Tibial artery (tissue), 4 donors: Measurements from ENCODE around the gene SAMD7.

ENCODE experiments used
- DNase-seq, 2 donors: peaks; one replicate each; pipeline ENCODE4 v3.0.0-alpha.2; 2019
- H3K27ac ChIP-seq, 2 donors: fragments of 200-600 bp; sonication (generic) in 1 of 2; 1 replicate in 1 of 2; 2 replicates in 1 of 2; pipeline ENCODE4 v1.5.1; 2018 to 2019; ENCODE audit warnings: mild to moderate bottlenecking in 1 of 2
- H3K27me3 ChIP-seq, 2 donors: fragments of 200-600 bp; sonication (generic) in 1 of 2; one replicate each; pipeline versions ENCODE4 v1.5.1 to v1.6.0; 2016 to 2019
- H3K36me3 ChIP-seq, 3 donors: fragments of 200-600 bp; sonication (generic) in 2 of 3; one replicate each; pipeline ENCODE4 v1.5.1; 2016 to 2019; ENCODE audit warnings: mild to moderate bottlenecking in 2 of 3
- H3K4me1 ChIP-seq, 4 donors: fragments of 200-600 bp; sonication (generic) in 2 of 4; 1 replicate in 3 of 4; 2 replicates in 1 of 4; pipeline ENCODE4 v1.5.1; 2016 to 2019
- H3K4me3 ChIP-seq, 2 donors: fragments of 200-600 bp; sonication (generic) in 1 of 2; 1 replicate in 1 of 2; 2 replicates in 1 of 2; pipeline ENCODE4 v1.5.1; 2018 to 2019; ENCODE audit warnings: mild to moderate bottlenecking in 2 of 2
- H3K9me3 ChIP-seq, 3 donors: fragments of 200-600 bp; sonication (generic) in 1 of 3; one replicate each; pipeline ENCODE4 v1.5.1; 2016 to 2019
- intact Hi-C: fragments of 100-400 bp; cut with DNase I; formaldehyde crosslinking; loops from one replicate; pipeline ENCODE4 v1.15.0; 2023; ENCODE audit warnings: low total_unique reads
- TF ChIP-seq, protein P1 (sequence below), 2 experiments: fragments of 200-600 bp in 1 of 2; fragments of 450-650 bp in 1 of 2; IDR thresholded peaks; one replicate each; pipeline ENCODE4 v1.5.1; 2017 to 2019; ENCODE audit warnings: antibody characterized with exemption in 2 of 2, mild to moderate bottlenecking in 1 of 2, moderate library complexity in 1 of 2

SAMD7 gene

DNA sequence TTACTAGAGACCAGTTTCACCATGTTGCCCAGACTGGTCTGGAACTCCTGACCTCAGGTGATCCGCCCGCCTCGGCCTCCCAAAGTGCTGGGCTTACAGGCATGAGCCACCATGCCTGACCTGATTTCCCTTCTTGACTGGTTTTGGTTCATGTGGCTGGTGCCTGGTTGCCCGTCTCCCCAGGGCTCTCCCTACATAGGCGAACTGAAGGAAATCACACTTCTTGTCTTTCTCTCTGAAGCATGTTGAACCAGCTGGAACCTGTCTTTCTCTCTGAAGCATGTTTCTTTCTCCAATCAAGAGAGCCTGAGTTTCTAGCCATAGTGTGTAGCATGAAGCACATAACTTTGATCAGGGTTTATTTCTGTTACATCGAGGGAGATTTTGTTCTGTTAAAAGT is 16.3 kb upstream of the SAMD7 start:
- TF ChIP-seq, protein P1, sequence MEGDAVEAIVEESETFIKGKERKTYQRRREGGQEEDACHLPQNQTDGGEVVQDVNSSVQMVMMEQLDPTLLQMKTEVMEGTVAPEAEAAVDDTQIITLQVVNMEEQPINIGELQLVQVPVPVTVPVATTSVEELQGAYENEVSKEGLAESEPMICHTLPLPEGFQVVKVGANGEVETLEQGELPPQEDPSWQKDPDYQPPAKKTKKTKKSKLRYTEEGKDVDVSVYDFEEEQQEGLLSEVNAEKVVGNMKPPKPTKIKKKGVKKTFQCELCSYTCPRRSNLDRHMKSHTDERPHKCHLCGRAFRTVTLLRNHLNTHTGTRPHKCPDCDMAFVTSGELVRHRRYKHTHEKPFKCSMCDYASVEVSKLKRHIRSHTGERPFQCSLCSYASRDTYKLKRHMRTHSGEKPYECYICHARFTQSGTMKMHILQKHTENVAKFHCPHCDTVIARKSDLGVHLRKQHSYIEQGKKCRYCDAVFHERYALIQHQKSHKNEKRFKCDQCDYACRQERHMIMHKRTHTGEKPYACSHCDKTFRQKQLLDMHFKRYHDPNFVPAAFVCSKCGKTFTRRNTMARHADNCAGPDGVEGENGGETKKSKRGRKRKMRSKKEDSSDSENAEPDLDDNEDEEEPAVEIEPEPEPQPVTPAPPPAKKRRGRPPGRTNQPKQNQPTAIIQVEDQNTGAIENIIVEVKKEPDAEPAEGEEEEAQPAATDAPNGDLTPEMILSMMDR (IDR thresholded peaks at IDR 0.05): no peak
- no peaks in the 10 kb centered on the region for H3K36me3 ChIP-seq
- DNase-seq: no peak
- no peaks in the 10 kb centered on the region for H3K4me1 ChIP-seq
- H3K9me3 ChIP-seq: no peaks in the 10 kb centered on the region
- no peaks in the 10 kb centered on the region for H3K27me3 ChIP-seq
- no peak overlapping the region for H3K27ac ChIP-seq
- intact Hi-C loops: no loop called here
- H3K4me3 ChIP-seq: no peak overlapping the region

DNA sequence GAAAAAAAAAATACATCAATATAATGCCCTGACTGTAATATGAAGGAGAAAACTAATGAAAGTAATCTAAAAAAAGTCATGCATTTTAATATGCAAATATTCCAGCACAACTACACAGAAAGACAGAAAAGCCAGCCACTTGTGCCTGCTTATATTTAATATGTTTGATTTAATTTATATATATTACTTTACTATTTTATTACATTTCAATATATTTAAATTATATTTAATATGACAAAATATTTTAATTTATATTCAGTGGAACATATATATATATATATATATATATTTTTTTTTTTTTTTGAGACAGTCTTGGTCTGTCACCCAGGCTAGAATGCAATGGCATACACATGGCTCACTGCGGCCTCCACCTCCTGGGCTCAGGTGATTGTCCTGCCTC is 14.1 kb upstream of the SAMD7 start:
- intact Hi-C loops: no loop called here
- no peak for DNase-seq
- Histone ChIP-seq H3K4me3 (no peak overlapping the region), H3K36me3 (no peaks in the 10 kb centered on the region), H3K27ac (no peak overlapping the region), H3K4me1 (no peaks in the 10 kb centered on the region), H3K27me3 (no peaks in the 10 kb centered on the region), H3K9me3 (peaks cover 0 to 14% (median 3%) of the 10 kb centered on the region in 3 donors)
- TF ChIP-seq, protein P1 (IDR thresholded peaks at IDR 0.05): no peak

DNA sequence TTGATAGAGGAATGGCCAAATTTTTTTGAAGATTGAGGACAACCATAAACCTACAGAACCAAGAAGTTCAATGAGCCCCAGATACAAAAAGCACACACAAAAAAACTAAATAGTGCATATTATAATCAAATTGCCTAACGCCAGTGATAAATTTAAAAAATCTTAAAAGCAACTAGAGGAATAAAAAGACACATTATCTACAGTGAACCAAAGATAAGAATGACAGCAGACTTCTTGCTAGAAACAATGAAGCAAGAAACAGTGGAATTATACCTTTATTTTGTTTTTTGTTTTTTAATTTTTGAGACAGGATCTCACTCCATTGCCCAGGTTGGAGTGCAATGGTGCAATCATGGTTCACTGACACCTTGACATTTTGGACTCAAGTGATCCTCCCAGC is 9.9 kb upstream of the SAMD7 start:
- Histone ChIP-seq H3K4me3 (no peak overlapping the region), H3K27me3 (no peaks in the 10 kb centered on the region), H3K27ac (no peak overlapping the region), H3K9me3 (peaks cover 0 to 14% (median 3%) of the 10 kb centered on the region in 3 donors), H3K36me3 (no peaks in the 10 kb centered on the region), H3K4me1 (no peaks in the 10 kb centered on the region)
- TF ChIP-seq, protein P1 (IDR thresholded peaks at IDR 0.05): no peak
- DNase-seq: no peak
- intact Hi-C loops: no loop called here

DNA sequence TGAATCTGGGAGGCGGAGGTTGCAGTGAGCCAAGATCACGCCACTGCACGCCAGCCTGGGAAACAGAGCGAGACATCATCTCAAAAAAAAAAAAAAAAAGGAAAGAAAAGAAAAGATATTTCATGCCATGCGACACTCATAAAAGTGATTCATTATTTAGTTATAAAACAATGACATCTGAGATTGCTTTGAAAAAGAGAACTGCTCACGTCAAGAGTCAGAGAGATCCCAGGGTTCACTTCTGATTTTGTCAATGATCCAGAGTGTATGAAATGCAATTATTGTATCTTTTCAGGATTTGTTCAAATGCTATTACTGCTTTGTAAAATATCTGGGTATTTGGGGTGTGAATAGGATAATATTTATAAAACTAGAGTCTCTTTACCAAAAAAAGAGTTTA is 6.0 kb upstream of the SAMD7 start:
- TF ChIP-seq, protein P1 (IDR thresholded peaks at IDR 0.05): no peak
- H3K4me1 ChIP-seq: no peaks in the 10 kb centered on the region
- intact Hi-C loops: no loop called here
- no peak for DNase-seq
- H3K9me3 ChIP-seq: peaks cover 0 to 14% (median 3%) of the 10 kb centered on the region in 3 donors
- no peak overlapping the region for H3K4me3 ChIP-seq
- H3K27me3 ChIP-seq: no peaks in the 10 kb centered on the region
- no peak overlapping the region for H3K27ac ChIP-seq
- no peaks in the 10 kb centered on the region for H3K36me3 ChIP-seq

DNA sequence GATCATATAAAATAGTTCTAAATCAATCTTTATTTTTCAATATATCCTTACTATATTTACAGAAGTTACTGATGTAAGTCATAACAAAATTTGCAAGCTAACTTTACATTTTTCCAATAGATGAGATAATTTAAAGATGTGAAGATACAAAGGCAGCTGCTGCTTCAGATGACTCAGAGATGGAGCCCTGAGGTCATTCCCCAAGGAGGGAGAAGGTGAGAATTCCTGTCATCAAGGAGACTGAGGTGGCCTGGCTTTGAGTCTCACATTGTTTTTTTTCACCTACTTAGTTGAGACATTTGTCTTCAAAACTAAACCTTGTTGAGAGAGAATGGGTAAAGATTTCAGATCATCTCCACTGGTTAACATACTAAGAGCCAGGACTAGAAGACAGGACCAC is 3.9 kb upstream of the SAMD7 start:
- no peak overlapping the region for H3K4me3 ChIP-seq
- TF ChIP-seq, protein P1 (IDR thresholded peaks at IDR 0.05): no peak
- H3K27ac ChIP-seq: no peak overlapping the region
- no peaks in the 10 kb centered on the region for H3K36me3 ChIP-seq
- no peaks in the 10 kb centered on the region for H3K4me1 ChIP-seq
- H3K27me3 ChIP-seq: no peaks in the 10 kb centered on the region
- no peak for DNase-seq
- intact Hi-C loops: no loop called here
- no peaks in the 10 kb centered on the region for H3K9me3 ChIP-seq

DNA sequence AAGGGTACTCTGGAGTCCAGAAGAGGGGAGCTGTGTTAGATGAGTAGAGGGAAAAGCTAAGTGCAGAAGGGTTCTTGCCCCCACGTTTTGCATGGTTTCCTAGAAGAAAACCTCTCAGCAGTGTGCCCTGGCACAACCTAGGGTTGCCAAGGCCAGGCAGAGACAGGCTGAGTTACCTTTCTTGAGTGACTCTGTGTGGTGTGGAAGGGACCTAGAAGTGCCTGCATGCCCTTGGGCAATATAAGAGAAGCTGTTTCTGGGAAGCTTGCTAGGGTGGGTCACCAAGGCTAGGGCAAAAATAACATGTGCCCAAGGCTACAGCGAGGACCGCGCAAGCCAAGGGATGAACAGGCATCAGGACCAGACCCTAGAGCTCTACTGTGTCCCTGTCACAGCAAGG is 3.4 kb upstream of the SAMD7 start:
- no peak for DNase-seq
- Histone ChIP-seq H3K4me3 (no peak overlapping the region), H3K36me3 (no peaks in the 10 kb centered on the region), H3K27me3 (no peaks in the 10 kb centered on the region), H3K4me1 (no peaks in the 10 kb centered on the region), H3K27ac (no peak overlapping the region), H3K9me3 (no peaks in the 10 kb centered on the region)
- TF ChIP-seq, protein P1 (IDR thresholded peaks at IDR 0.05): no peak
- intact Hi-C loops: no loop called here
